ENCODE measurements around the gene MKI67. TPM values are rescaled to one million over a fixed set of nuclear protein-coding genes. Genes with fewer than 3 reads are reported as not detected.

MKI67 gene
- total RNA-seq, 4 donors from 2014 or later: 5.6 to 13.0 (median 8.9) TPM

DNA sequence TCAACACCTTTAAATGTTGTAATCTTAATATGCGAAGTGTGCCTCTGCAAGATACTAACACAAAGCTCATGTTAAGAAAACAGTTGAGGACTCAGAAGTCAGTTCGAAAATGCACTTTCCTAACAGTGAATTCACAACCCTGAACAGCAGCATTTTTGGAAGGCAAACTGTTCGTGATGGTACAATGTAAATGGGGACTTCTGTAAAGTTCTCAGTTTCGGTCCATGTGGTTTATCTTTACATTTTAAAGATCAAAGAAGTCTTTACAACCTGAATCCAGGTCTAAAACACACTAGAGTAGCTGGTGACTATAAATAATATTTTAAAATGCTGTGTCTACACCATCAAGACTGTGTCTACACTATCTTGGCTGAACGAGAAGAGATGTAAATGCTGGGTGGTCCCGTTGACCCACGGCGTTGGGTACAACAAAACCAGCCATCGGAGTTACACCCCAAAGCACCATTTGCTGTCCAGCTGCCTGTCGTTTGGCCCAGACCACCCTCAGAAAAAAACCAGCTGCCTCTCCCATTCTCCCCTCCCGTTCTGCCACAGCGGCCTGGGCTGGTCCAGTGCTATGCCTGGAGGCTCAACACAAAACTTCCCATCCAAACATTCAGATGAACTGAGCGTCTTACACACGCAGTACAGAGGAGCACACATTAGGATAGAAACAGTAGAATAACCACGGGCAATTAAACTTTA lies 42.9 kb downstream of the MKI67 start:
- Histone ChIP-seq H3K4me1 (no peaks in the 10 kb centered on the region), H3K4me3 (no peak overlapping the region), H3K27ac (no peak overlapping the region), H3K36me3 (peaks cover 37% of the 10 kb centered on the region), H3K9me3 (no peaks in the 10 kb centered on the region), H3K27me3 (no peaks in the 10 kb centered on the region)
- 80% methylated on average over 15 of the region's 15 CpGs for WGBS
- peak; percentile 24 to 32 for DNase-seq (ENCODE audit: low spot score in 2 of 2)
- TF ChIP-seq POLR2A (IDR thresholded peaks at IDR 0.05) (no peak), POLR2AphosphoS5 (IDR thresholded peaks at IDR 0.05) (no peak), EP300 (IDR thresholded peaks at IDR 0.05) (no peak)
- TF ChIP-seq, protein P1, sequence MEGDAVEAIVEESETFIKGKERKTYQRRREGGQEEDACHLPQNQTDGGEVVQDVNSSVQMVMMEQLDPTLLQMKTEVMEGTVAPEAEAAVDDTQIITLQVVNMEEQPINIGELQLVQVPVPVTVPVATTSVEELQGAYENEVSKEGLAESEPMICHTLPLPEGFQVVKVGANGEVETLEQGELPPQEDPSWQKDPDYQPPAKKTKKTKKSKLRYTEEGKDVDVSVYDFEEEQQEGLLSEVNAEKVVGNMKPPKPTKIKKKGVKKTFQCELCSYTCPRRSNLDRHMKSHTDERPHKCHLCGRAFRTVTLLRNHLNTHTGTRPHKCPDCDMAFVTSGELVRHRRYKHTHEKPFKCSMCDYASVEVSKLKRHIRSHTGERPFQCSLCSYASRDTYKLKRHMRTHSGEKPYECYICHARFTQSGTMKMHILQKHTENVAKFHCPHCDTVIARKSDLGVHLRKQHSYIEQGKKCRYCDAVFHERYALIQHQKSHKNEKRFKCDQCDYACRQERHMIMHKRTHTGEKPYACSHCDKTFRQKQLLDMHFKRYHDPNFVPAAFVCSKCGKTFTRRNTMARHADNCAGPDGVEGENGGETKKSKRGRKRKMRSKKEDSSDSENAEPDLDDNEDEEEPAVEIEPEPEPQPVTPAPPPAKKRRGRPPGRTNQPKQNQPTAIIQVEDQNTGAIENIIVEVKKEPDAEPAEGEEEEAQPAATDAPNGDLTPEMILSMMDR (IDR thresholded peaks at IDR 0.05): no peak

DNA sequence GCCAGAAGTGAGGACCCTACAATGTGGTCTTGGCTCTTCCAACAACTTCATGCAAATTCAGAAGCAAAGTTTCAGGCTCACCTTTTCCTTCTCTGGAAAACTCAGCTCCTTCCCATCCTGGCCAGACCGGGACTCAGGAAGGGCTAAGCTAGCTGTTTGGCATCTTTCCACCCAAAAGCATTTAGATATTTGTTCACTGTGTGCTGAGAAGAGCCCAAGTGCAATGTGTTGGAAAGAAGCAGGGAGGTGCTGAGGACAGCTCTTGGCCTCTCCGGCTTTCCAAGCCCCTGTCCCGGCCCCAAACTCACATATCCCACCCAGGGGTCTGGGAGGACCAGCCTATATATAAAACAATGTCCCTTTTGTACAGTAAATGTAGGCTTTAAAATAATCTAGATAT lies 44.5 kb downstream of the MKI67 start:
- Histone ChIP-seq H3K4me1 (no peaks in the 10 kb centered on the region), H3K27me3 (no peaks in the 10 kb centered on the region), H3K36me3 (peaks cover 53% of the 10 kb centered on the region), H3K4me3 (no peak overlapping the region), H3K27ac (no peak overlapping the region), H3K9me3 (no peaks in the 10 kb centered on the region)
- WGBS: 63% methylated on average over 3 of the region's 3 CpGs
- DNase-seq (ENCODE audit: low spot score in 2 of 2): peak in 1 of 2 donors; percentile 24
- TF ChIP-seq EP300 (IDR thresholded peaks at IDR 0.05) (no peak), POLR2AphosphoS5 (IDR thresholded peaks at IDR 0.05) (no peak), POLR2A (IDR thresholded peaks at IDR 0.05) (no peak)
- TF ChIP-seq, protein P1 (IDR thresholded peaks at IDR 0.05): no peak

DNA sequence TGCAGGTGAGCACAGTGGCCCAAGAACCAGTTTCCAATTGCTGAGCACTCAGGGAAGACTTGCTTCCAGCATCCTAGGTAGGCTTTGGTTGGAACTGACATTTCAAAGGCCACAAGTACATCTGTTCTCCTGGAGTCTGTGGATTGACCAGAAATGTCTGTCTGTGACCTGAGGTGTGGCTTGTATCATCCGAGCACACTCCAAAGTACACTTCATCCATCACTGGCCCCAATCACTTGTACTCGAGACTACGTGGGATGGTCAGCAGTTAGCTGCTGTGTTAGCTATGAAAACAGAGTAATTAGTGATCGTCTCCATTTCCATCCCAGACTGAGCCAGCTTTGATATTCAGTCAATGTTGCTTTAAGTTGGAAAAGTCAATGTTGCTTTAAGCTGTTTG lies 45.0 kb downstream of the MKI67 start:
- peaks cover 56% of the 10 kb centered on the region for H3K36me3 ChIP-seq
- H3K27me3 ChIP-seq: no peaks in the 10 kb centered on the region
- H3K27ac ChIP-seq: no peak overlapping the region
- WGBS: 86% methylated on average over 4 of the region's 4 CpGs
- TF ChIP-seq POLR2A (IDR thresholded peaks at IDR 0.05) (no peak), POLR2AphosphoS5 (IDR thresholded peaks at IDR 0.05) (no peak), EP300 (IDR thresholded peaks at IDR 0.05) (no peak)
- TF ChIP-seq, protein P1 (IDR thresholded peaks at IDR 0.05): no peak
- no peaks in the 10 kb centered on the region for H3K9me3 ChIP-seq
- DNase-seq (ENCODE audit: low spot score in 2 of 2): no peak
- no peaks in the 10 kb centered on the region for H3K4me1 ChIP-seq
- H3K4me3 ChIP-seq: no peak overlapping the region

DNA sequence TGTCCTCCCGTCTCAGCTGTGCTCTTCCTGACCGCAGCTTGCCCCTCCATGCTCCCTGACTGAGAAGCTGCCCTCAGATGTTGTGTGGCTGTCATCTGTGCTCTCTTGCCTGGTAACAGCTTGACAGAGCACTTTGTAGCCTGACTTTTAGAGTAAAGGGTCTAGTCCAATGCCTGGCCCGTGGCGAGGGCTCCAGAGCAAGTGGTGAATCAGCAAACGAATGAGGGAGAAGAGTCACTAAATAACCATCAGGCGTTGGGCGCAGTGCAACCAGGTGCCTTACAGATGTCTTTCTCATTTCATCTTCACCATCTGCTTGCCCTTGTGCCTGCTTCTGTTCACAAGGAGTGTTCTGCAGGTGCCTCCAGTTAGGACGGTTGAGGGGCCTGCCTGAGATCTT lies 45.6 kb downstream of the MKI67 start:
- Histone ChIP-seq H3K4me3 (no peak overlapping the region), H3K27me3 (no peaks in the 10 kb centered on the region), H3K27ac (no peak overlapping the region), H3K9me3 (no peaks in the 10 kb centered on the region), H3K4me1 (no peaks in the 10 kb centered on the region), H3K36me3 (peaks cover 59% of the 10 kb centered on the region)
- 86% methylated on average over 8 of the region's 8 CpGs for WGBS
- TF ChIP-seq POLR2AphosphoS5 (IDR thresholded peaks at IDR 0.05) (no peak), POLR2A (IDR thresholded peaks at IDR 0.05) (no peak), EP300 (IDR thresholded peaks at IDR 0.05) (no peak)
- TF ChIP-seq, protein P1 (IDR thresholded peaks at IDR 0.05): no peak
- peak in 1 of 2 donors; percentile 57 for DNase-seq (ENCODE audit: low spot score in 2 of 2)

DNA sequence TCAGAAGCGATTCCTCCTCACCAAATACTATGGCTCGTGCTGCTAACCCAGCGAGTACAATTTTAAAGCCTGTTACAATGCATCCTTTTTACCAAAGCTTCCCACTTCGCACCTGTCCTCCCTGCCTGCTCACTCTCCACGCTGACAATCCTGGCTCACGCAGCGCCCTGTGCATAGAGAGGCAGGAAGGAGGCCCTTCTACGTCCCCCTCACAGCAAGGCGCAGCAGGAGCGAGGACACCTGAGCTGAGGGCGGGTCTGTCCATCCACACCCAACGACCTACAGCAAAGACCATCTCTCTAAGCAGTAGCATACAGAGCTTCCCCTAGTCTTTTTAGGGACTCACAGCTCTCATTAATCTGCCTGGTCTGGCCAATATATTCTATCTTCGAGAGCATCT lies 46.0 kb downstream of the MKI67 start:
- peaks cover 63% of the 10 kb centered on the region for H3K36me3 ChIP-seq

More for the DNA sequence above, 46.0 kb downstream of the MKI67 start:
- DNase-seq (ENCODE audit: low spot score in 2 of 2): peak in 1 of 2 donors; percentile 31
- H3K4me1 ChIP-seq: no peaks in the 10 kb centered on the region
- no peak for TF ChIP-seq EP300 (IDR thresholded peaks at IDR 0.05)
- no peak for TF ChIP-seq POLR2A (IDR thresholded peaks at IDR 0.05)
- TF ChIP-seq, protein P1 (IDR thresholded peaks at IDR 0.05): no peak
- H3K4me3 ChIP-seq: no peak overlapping the region
- H3K27me3 ChIP-seq: no peaks in the 10 kb centered on the region
- no peaks in the 10 kb centered on the region for H3K9me3 ChIP-seq
- WGBS: 92% methylated on average over 13 of the region's 13 CpGs
- no peak overlapping the region for H3K27ac ChIP-seq
